Mesenteric fat pad (tissue), 1 donor: ENCODE measurements around the gene CAMSAP3. TPM values are rescaled to one million over a fixed set of nuclear protein-coding genes. Genes with fewer than 3 reads are reported as not detected.

Source experiments
- DNase-seq: peaks from one replicate; pipeline ENCODE4 v3.0.0-alpha.2; 2020; ENCODE audit warnings: low spot score
- long read RNA-seq: library from polyadenylated mRNA; unstranded; transcript quantifications from one replicate; pipeline ENCODE4 v2.0.0, GENCODE V29; 2020
- total RNA-seq: library from RNA; stranded (reverse); fragmentation: NEBNext Ultra II Directional; extraction: Animal tissue kit (Norgen Biotek cat#: 25700); gene quantifications from one replicate; pipeline ENCODE4 v1.2.1, GENCODE V29; 2021
- donor health status: DM: yes; HTN: yes; CAD: no.

CAMSAP3 gene, protein sequence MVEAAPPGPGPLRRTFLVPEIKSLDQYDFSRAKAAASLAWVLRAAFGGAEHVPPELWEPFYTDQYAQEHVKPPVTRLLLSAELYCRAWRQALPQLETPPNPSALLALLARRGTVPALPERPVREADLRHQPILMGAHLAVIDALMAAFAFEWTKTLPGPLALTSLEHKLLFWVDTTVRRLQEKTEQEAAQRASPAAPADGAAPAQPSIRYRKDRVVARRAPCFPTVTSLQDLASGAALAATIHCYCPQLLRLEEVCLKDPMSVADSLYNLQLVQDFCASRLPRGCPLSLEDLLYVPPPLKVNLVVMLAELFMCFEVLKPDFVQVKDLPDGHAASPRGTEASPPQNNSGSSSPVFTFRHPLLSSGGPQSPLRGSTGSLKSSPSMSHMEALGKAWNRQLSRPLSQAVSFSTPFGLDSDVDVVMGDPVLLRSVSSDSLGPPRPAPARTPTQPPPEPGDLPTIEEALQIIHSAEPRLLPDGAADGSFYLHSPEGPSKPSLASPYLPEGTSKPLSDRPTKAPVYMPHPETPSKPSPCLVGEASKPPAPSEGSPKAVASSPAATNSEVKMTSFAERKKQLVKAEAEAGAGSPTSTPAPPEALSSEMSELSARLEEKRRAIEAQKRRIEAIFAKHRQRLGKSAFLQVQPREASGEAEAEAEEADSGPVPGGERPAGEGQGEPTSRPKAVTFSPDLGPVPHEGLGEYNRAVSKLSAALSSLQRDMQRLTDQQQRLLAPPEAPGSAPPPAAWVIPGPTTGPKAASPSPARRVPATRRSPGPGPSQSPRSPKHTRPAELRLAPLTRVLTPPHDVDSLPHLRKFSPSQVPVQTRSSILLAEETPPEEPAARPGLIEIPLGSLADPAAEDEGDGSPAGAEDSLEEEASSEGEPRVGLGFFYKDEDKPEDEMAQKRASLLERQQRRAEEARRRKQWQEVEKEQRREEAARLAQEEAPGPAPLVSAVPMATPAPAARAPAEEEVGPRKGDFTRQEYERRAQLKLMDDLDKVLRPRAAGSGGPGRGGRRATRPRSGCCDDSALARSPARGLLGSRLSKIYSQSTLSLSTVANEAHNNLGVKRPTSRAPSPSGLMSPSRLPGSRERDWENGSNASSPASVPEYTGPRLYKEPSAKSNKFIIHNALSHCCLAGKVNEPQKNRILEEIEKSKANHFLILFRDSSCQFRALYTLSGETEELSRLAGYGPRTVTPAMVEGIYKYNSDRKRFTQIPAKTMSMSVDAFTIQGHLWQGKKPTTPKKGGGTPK
- 0.32 TPM for total RNA-seq
- long read RNA-seq, result 0 reads

DNA sequence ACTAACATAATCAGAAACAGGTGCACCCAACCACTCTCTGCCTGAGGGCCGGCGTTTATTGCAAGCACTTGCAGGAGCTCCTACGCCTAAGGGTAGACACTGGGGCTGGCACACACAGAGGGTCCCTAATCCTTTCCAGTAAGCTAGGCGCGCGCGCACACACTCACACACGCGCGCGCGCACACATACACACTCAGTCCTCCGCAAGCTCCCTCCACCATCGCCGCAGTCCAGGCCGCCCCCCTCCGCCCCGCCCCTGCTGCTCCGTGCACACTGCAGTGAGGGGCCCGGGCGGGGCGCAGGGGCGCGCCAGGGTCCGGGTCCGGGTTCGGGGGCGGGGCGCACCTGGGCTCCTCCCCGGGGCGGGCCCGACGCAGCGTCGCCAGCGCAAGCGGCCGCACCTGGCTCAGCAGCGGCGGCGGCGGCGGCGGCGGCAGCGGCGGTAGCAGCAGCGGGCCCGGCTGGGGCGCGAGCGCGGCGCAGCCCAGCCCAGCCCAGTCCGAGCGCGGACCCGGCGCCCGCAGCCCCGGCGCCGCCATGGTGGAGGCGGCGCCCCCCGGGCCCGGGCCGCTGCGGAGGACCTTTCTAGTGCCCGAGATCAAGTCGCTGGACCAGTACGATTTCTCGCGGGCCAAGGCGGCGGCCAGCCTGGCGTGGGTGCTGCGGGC is at the start of gene CAMSAP3:
TSS of gene CAMSAP3 (plus strand) at position 398 of the 668 bp plus-strand sequence. CDS start at position 538, 140 bp downstream.
- DNase-seq, result no peak

DNA sequence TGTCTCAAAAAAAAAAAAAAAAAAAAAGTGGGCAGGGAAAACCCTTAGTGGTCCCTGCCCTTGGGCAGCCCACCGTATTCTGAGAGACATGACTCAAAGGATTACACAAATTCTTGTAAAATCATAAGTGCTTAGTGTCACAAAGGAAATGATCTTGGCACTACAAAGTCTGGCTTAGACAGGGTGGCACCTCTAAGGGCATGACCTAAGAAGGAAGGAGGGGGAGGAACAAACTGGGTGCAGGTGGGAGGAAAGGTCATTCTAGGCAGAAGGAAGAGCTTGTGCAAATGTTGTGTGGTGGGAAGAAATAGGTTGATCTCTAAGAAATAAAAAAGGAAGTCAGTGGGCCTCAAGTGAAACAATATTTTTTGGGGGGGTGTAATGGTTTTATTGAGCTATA is 49.8 kb upstream of the CAMSAP3 start:
- DNase-seq, result no peak

DNA sequence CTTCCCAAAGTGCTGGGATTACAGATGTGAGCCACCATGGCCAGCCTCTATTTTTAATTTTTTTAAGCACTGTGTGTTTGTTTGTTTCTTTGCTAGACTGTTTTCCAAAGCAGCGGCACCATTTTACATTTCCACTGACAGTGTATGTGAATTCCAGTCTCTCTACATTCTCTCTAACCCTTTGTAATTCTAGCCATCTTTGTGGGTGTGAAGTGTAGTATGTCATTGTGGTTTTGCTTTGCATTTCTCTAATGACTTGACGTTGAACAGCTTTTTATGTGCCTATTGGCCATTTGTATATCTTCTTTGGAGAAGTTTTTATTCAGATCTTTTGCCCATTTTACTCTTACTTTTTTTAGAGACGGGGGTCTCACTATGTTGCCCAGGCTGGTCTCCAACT is 48.5 kb upstream of the CAMSAP3 start:
- no peak for DNase-seq

DNA sequence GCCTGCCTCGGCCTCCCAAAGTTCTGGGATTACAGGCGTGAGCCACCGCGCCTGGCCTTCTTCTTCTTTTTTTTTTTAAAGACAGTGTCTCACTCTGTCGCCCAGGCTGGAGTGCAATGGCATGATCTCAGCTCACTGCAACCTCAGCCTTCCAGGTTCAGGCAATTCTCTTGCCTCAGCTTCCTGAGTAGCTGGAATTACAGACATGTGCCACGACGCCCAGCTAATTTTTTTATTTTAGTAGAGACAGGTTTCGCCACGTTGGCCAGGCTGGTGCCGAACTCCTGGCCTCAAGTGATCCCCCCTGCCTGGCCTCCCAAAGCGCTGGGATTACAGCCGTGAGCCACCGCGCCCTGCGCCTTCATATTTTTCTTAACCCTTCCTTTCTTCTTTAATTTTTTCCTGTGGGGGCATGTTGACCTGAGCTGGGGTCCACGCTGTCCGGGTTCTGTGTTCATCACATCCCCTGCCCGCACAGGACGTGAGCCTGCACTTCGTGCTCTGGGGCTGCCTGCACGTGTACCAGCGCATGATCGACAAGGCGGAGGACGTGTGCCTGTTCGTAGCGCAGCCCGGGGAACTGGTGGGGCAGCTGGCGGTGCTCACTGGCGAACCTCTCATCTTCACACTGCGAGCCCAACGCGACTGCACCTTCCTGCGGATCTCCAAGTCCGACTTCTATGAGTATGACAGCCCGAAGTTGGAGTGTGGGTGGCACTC is 46.1 kb upstream of the CAMSAP3 start:
- DNase-seq, result no peak

DNA sequence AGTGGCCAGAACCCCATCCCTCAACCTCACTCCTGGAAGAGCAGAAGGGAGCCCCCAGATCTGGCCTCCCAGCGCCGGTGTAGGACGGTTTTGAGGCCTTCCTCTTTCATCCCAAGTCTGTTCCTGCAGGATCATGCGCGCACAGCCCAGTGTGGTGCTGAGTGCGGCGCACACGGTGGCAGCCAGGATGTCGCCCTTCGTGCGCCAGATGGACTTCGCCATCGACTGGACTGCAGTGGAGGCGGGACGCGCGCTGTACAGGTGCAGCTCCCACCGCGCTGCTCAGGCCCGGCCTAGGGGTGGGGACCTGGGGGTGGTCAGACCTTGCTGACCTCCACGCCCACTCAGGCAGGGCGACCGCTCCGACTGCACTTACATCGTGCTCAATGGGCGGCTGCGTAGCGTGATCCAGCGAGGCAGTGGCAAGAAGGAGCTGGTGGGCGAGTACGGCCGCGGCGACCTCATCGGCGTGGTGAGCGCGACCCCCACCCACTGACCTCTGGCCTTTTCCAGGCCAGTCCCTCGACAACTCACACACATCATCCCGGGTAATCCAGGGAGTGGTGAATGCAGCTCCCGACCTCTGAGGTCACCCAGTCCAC is 45.4 kb upstream of the CAMSAP3 start:
- no peak for DNase-seq

DNA sequence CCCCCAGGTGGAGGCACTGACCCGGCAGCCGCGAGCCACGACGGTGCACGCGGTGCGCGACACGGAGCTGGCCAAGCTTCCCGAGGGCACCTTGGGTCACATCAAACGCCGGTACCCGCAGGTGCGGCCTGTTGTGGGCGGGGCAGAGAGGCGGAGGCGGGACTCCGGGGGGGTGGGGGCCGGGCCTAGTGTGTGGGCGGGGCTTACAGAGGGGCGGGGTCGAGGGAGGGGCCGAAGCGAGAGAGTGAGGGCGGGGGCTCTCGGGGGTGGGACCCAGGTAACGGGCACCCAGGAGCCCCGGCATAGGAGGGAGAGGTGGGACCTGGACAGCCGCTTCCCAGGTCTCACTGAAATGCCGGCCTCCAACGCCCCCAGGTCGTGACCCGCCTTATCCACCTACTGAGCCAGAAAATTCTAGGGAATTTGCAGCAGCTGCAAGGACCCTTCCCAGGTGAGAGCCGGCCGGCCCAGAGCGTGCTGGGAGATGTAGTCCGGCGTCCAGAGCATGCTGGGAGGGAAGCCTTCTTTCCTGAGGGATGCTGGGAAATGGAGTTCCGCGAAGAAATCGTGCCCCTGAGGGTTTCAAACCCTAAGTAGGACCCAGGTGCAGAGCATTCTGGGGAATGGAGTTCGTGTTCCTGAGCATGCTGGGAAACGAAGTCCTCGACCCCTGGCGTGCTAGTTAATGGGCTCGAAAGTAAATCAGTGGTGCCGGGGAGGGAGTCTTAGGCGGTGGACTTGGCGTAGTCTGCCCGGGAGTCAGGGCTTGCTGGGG is 44.5 kb upstream of the CAMSAP3 start:
- DNase-seq, result no peak

DNA sequence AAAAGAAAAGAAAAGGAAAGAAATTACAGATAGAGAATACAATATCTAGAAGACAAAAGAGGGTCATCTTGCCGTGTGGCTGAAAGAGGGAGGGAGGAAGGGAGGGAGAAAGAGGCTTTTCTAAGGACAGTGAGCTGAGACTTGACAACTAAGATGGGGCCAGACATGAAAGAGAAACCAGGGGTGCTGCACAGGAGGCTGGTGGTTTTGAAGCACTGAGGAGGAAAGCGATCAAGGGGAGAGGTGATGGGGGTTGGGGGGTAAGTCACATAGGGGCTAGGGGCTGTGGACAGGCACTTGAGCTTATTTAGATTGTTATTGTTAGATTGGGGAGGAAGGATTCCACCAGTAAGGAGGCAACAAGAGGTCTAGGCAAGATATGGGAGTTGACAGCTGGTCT is 42.9 kb upstream of the CAMSAP3 start:
- DNase-seq, result no peak

DNA sequence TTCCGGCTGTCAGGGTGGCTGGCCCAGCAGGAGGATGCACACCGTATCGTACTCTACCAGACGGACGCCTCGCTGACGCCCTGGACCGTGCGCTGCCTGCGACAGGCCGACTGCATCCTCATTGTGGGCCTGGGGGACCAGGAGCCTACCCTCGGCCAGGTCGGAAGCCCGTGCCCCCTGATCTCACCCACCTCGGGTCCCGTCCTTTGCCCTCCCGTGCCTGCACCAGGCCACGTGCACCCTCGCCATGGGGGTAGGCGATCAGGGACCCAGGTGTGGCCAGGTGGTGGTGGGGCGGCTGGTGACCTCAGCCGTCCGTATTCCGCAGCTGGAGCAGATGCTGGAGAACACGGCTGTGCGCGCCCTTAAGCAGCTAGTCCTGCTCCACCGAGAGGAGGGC is 41.1 kb upstream of the CAMSAP3 start:
- DNase-seq, result no peak

DNA sequence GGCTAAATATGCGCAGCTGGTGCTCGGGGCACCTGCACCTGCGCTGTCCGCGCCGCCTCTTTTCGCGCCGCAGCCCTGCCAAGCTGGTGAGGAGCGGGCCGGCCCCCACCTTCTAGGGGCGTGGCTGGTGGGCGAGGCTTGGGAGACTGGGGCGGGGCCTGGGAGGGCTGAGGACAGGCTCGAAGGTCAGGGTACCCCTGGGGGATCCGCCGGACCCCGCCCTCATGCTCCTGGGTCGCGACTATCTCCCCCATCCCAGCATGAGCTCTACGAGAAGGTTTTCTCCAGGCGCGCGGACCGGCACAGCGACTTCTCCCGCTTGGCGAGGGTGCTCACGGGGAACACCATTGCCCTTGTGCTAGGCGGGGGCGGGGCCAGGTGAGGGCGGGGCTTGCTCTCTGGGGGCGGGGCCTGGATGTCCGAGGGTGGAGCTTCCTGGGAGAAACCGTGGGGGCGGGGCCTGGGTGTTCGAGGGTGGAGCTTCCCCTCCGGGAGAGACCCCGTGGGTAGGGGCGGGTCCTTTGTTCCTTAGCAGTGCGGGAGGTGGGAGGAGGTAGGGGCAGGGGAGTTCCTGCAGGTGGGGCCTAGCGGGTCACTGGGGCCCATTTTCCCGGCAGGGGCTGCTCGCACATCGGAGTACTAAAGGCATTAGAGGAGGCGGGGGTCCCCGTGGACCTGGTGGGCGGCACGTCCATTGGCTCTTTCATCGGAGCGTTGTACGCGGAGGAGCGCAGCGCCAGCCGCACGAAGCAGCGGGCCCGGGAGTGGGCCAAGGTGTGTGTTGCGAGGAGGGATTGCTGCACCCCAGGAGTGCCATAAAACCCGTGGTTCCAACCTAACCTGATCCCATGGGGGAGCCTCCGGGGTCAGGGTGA is 40.4 kb upstream of the CAMSAP3 start:
- DNase-seq, result no peak

DNA sequence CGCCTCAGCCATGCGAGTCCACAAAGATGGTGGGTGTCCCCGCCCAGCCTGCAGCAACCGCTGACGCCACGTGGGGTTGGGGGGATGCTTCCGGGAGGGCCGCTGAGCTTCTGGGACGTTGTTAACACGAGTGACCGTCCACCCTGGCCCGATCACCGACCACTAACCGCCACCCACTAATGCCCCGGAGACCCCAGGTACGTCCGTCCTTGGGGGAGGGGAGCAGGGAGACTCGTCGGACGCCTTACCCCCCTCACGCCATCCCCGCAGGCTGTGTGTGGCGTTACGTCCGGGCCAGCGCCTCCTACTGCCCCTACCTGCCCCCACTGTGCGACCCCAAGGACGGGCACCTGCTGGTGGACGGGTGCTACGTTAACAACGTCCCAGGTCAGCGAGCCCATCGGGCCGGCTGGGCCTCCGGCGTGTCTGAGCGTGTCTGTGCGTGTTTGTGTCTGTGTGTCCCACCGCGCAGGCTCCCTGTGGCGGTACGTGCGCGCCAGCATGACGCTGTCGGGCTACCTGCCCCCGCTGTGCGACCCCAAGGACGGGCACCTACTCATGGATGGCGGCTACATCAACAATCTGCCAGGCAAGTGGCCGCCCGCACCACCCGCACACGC is 38.9 kb upstream of the CAMSAP3 start:
- no peak for DNase-seq

DNA sequence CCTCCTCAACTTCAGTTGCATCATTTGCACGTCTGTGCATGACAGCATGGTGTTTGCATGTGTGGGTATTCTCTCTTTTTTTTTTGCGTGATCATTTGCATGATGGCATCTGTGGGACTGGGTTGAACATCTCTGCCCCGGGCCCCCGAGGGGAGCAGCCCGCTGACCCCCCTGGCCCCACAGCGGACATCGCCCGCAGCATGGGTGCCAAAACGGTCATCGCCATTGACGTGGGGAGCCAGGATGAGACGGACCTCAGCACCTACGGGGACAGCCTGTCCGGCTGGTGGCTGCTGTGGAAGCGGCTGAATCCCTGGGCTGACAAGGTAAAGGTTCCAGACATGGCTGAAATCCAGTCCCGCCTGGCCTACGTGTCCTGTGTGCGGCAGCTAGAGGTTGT is 37.0 kb upstream of the CAMSAP3 start:
- no peak for DNase-seq

DNA sequence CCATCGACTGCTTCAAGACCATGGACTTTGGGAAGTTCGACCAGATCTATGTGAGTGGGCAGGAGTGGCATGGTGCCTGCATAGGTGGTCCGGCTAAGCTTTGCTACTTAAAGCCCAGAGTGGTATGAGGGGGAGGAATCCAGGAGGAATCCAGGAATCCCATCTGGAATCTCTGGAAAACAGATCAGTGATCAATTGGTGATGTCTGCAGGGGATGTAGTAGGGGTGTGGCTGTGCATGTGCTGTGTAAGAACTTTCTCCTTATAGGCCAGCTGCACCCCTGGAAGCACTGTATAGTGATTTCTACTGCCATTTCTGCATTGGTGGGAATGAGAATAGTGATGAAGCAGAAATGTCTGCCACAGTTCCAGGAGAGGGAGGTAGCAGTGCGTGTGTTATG is 36.6 kb upstream of the CAMSAP3 start:
- DNase-seq, result no peak

DNA sequence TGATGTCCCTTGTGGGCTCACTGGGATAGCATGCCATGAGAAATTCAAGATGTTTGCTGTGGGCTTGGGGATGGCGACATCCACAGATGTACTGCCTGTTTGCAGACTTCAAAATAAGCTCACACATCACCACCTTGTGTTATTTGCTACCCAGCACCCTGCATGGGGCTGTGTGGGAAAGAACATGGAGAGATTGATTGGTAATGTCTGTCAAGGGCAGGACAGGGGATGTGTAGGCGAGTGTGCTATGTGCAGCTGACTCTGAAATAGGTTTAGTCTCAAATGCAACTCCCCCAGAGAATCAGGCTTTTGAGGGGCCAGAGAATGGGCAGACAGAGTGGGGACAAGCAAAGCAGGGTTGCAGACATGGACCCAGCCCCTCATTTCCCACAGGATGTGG is 35.4 kb upstream of the CAMSAP3 start:
- DNase-seq, result no peak

DNA sequence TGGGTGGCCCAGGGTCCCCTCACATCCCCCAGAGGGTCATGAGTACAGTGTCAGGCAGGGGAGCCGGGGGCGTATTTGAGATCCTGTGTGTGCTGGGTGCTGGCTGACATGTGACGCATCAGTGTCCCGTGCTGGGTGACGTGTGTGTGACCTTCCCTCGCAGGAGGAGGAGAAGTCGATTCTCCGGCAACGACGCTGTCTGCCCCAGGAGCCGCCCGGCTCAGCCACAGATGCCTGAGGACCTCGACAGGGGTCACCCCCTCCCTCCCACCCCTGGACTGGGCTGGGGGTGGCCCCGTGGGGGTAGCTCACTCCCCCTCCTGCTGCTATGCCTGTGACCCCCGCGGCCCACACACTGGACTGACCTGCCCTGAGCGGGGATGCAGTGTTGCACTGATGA is 34.3 kb upstream of the CAMSAP3 start:
- no peak for DNase-seq

DNA sequence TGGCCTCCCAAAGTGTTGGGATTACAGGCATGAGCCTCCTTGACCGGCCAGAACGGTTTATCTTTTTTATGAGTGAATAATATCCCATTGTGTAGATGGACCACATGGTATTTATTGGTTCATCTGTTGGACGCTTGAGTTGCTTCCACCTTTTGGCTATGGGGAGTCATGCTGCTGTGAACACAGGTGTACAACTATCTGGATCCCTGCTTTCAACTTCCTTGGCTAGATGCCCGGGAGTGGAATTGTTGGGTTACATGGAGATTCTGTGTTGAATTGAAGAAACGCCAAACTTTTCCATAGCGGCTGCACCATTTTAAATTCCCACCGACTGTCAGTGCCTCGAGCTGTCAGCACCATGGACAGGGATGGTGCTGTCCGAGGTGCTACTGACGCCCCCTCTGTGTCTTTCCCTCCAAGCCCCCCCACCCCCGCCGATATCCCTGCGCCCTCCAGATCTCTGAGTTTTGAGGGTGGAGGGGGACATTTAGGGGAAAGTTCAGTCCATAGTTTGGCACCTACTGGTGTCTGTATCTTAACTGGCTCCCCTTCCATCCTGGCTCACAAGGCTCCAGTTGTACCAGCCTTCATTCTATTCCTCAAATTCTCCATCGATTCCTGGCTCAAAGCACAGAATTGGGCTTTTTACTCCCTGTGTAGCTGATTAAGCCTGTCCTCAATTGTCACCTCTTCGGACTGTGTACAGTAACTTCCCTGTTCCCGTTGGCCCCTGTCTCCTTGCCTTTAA is 32.8 kb upstream of the CAMSAP3 start:
- DNase-seq, result no peak

DNA sequence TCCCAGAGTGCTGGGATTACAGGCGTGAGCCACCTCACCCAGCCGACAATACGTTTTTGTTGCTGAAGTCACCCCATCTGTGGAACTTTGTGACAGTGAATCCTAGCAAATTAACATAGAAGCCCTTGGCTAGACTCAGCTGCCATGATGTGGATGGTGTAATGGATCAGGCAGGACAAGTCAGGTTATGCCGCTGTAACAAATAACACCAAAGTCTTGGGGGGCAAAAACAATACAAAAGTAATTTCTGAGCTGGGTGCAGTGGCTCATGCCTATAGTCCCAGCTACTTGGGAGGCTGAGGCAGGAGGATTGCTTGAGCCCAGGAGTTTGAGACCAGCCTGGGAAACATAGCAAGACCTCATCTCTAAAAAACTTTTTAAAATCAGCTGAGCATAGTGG is 30.8 kb upstream of the CAMSAP3 start:
- no peak for DNase-seq

DNA sequence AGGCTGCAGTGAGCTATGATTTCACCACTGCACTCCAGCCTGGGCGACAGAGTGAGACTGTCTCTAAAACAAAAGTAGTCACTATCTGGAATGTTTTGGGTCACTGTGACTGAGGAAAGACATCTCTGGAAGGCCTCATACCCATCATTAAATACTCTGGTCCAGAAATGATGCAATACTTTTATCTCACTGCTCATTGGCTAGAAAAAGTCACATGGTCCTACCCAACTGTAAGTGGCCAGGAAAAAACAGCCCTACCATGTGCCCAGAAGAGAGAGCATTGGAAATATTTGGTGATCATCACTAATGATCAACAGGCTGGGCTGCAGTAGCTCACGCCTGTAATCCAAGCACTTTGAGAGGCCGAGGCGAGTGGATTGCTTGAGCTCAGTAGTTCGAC is 30.3 kb upstream of the CAMSAP3 start:
- DNase-seq, result no peak
